DOHH2 (cell line): ENCODE measurements around the gene DDX49.

Experiments
- H3F3A ChIP-seq: fragments of 200-600 bp; sonication (generic), shearing (Covaris generic); 2 replicates; pipeline ENCODE4 v1.6.0; 2016; ENCODE audit warnings: antibody characterized with exemption, mild to moderate bottlenecking; ENCODE audit not compliant: control insufficient read depth, insufficient read depth
- H3K27ac ChIP-seq: fragments of 200-600 bp; sonication (generic); 2 replicates; pipeline ENCODE4 v1.5.1; 2014; ENCODE audit warnings: low read depth, mild to moderate bottlenecking, low read length, moderate library complexity
- H3K27me3 ChIP-seq: fragments of 200-600 bp; sonication (generic); 2 replicates; pipeline ENCODE4 v1.6.1; 2014; ENCODE audit warnings: mild to moderate bottlenecking, low read length, mixed read lengths; ENCODE audit not compliant: control insufficient read depth
- H3K36me3 ChIP-seq: fragments of 200-600 bp; sonication (generic); 2 replicates; pipeline ENCODE4 v1.6.1; 2014; ENCODE audit warnings: mild to moderate bottlenecking, low read length, moderate library complexity, mixed read lengths; ENCODE audit not compliant: control insufficient read depth
- H3K4me1 ChIP-seq: fragments of 200-600 bp; sonication (generic); 2 replicates; pipeline ENCODE4 v1.6.1; 2014; ENCODE audit warnings: mild to moderate bottlenecking, low read length, mixed read lengths; ENCODE audit not compliant: control insufficient read depth
- H3K4me2 ChIP-seq: fragments of 200-600 bp; sonication (generic); 2 replicates; pipeline ENCODE4 v1.6.0; 2014; ENCODE audit warnings: mild to moderate bottlenecking, low read length, moderate library complexity
- H3K4me3 ChIP-seq: fragments of 200-600 bp; sonication (generic); 2 replicates; pipeline ENCODE4 v1.5.1; 2014; ENCODE audit warnings: mild to moderate bottlenecking, low read length, mixed read lengths
- H3K79me2 ChIP-seq: fragments of 200-600 bp; sonication (generic); 2 replicates; pipeline ENCODE4 v1.6.1; 2014; ENCODE audit warnings: mild to moderate bottlenecking, low read length, mixed read lengths; ENCODE audit not compliant: control insufficient read depth
- H3K9me2 ChIP-seq: fragments of 200-600 bp; sonication (generic); replicated peaks from 2 replicates; pipeline ENCODE4 v1.6.1; 2014; ENCODE audit warnings: mild to moderate bottlenecking, low read length, mixed read lengths; ENCODE audit not compliant: control insufficient read depth
- H3K9me3 ChIP-seq: fragments of 200-600 bp; sonication (generic); 2 replicates; pipeline ENCODE4 v1.6.1; 2014; ENCODE audit warnings: antibody characterized with exemption, low read length, mixed read lengths; ENCODE audit not compliant: control insufficient read depth, insufficient read depth
- H4K20me1 ChIP-seq: fragments of 200-600 bp; sonication (generic); 2 replicates; pipeline ENCODE4 v1.6.0; 2014; ENCODE audit warnings: low read depth, mild to moderate bottlenecking, antibody characterized with exemption, low read length, moderate library complexity; ENCODE audit not compliant: control insufficient read depth, insufficient read depth
- EZH2phosphoT487 ChIP-seq: fragments of 200-600 bp; sonication (generic); IDR thresholded peaks from 2 replicates; pipeline ENCODE4 v1.6.1; 2017; ENCODE audit warnings: borderline replicate concordance, mild to moderate bottlenecking, antibody characterized with exemption, low read length, moderate library complexity, mixed read lengths
- TF ChIP-seq, protein P1 (sequence below): fragments of 200-600 bp; sonication (generic); IDR thresholded peaks from one replicate; pipeline ENCODE4 v1.5.1; 2014; ENCODE audit warnings: antibody characterized with exemption, mild to moderate bottlenecking, low read depth, low read length; ENCODE audit not compliant: poor library complexity, severe bottlenecking

The DDX49 gene

DNA sequence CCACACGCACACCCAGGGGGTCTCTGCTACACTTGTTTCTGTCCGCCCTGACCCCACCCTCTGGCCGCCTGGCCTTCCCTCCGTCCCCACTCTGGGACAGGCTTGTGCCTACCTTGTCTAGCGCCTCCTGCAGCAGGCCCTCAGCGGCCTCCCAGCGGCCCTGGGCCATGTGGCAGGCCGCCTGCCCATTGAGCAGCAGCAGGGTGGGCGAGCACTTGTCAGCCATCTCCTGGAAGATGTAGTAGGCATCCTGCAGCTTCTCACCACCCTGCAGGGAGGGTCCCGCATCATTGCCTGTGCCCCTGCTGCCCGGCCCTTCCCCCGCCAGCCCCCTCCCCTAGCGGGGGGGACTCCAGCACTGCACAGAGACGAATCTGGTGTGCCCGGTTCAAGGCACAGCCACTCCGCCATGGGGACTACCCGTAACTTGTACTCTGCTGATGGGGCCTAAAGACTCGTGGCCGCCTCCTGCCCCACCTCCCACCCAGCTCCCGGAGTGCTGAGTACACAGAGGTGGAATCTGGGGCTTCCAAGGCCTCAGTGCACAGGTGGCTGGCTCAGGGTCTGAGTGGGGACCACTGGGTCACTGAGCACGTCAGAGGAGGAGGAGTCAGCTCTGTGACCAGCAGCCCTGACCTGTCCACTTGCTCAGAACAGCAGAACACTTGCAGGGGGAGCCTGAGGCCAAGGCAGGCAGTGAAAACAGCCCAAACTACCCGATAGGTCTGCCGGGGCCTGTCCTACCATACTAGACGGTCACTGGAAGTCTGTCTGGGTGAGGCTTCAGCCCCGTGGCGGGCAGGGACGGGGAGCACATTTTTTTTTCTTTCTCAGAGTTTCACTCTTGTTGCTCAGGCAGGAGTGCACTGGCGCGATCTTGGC is 16.1 kb upstream of the DDX49 start:
- no peaks in the 10 kb centered on the region for H3K79me2 ChIP-seq
- no peaks in the 10 kb centered on the region for H4K20me1 ChIP-seq
- TF ChIP-seq, protein P1, sequence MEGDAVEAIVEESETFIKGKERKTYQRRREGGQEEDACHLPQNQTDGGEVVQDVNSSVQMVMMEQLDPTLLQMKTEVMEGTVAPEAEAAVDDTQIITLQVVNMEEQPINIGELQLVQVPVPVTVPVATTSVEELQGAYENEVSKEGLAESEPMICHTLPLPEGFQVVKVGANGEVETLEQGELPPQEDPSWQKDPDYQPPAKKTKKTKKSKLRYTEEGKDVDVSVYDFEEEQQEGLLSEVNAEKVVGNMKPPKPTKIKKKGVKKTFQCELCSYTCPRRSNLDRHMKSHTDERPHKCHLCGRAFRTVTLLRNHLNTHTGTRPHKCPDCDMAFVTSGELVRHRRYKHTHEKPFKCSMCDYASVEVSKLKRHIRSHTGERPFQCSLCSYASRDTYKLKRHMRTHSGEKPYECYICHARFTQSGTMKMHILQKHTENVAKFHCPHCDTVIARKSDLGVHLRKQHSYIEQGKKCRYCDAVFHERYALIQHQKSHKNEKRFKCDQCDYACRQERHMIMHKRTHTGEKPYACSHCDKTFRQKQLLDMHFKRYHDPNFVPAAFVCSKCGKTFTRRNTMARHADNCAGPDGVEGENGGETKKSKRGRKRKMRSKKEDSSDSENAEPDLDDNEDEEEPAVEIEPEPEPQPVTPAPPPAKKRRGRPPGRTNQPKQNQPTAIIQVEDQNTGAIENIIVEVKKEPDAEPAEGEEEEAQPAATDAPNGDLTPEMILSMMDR, result no peak
- no peak for TF ChIP-seq EZH2phosphoT487
- H3K4me3 ChIP-seq, result no peak overlapping the region
- H3K9me3 ChIP-seq, result no peaks in the 10 kb centered on the region
- H3F3A ChIP-seq, result no peaks in the 10 kb centered on the region
- H3K4me1 ChIP-seq, result no peaks in the 10 kb centered on the region
- no peaks in the 10 kb centered on the region for H3K27me3 ChIP-seq
- no peak overlapping the region for H3K27ac ChIP-seq
- no peaks in the 10 kb centered on the region for H3K9me2 ChIP-seq
- no peak overlapping the region for H3K4me2 ChIP-seq
- H3K36me3 ChIP-seq, result peaks cover 32% of the 10 kb centered on the region

DNA sequence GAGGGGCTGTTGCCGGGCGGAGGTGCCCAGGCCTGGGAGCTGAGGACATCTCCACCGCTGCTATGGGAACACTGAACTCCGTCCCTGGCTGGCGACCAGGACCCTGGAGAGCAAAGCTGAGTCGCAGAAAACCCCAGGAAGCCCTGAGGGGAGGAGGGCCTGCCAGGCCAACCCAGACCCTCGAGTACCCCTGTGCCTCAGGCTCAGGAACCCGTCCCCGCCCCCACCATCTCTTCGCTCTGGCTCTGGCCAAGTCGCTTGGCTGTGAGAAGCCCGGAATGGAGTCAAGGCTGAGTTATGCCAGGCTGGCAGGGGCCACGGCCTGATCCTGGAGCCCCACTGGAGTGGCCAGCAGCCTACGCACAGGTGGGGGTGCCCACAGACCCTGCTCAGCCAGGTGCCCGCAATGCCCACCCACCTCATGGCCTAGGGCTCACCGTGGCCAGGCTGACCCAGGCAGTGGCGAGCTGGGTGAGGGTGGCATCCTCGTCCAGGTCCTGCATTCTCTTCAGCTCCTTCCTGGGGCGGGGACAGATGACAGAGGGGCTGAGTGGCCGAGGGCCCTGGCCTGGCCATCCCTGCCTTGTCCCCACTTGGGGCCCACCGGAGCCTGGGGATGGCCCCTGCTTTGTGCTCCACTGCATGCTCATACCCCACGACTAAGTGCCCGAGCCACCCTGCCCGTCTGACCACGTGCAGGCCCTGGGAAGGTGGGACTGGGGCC is 15.0 kb upstream of the DDX49 start:
- Histone ChIP-seq H3K79me2 (no peaks in the 10 kb centered on the region), H3K9me2 (no peaks in the 10 kb centered on the region), H3K4me1 (no peaks in the 10 kb centered on the region), H3K36me3 (peaks cover 32% of the 10 kb centered on the region), H3K27ac (no peak overlapping the region), H3K4me2 (no peak overlapping the region), H4K20me1 (no peaks in the 10 kb centered on the region), H3K4me3 (no peak overlapping the region), H3K27me3 (no peaks in the 10 kb centered on the region), H3K9me3 (no peaks in the 10 kb centered on the region), H3F3A (no peaks in the 10 kb centered on the region)
- TF ChIP-seq, protein P1, result no peak
- no peak for TF ChIP-seq EZH2phosphoT487

DNA sequence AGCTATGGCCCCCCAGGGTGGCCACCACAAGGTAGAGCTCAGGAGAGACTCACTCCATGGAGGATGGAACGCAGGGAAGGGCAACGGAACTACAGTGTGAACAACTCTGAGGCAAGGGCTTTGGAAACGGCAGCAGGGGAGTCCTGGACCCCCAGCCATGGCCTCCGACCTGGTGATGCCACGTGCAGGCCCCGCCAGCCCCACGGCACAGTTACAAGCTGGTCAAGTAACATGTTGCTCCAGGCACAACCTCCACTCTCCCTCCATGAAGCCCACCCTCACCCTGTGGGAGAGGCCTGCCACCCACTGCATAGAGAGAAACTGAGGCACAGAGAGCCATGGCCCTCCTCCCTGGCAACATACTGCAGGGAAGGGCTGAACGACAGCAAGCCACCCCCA is 14.5 kb upstream of the DDX49 start:
- no peaks in the 10 kb centered on the region for H4K20me1 ChIP-seq
- no peak overlapping the region for H3K4me3 ChIP-seq
- H3K79me2 ChIP-seq, result no peaks in the 10 kb centered on the region
- no peaks in the 10 kb centered on the region for H3K9me2 ChIP-seq
- no peaks in the 10 kb centered on the region for H3F3A ChIP-seq
- no peaks in the 10 kb centered on the region for H3K27me3 ChIP-seq
- no peaks in the 10 kb centered on the region for H3K9me3 ChIP-seq
- no peak for TF ChIP-seq EZH2phosphoT487
- peaks cover 32% of the 10 kb centered on the region for H3K36me3 ChIP-seq
- no peak overlapping the region for H3K4me2 ChIP-seq
- no peaks in the 10 kb centered on the region for H3K4me1 ChIP-seq
- H3K27ac ChIP-seq, result no peak overlapping the region
